Nephron progenitor cell (in vitro differentiated cells): ENCODE data around the gene TYSND1.
"Not testable (repeated sequence)": the region's sequence is repeated elsewhere in the genome, so short reads cannot be mapped to it uniquely, and the experiment has no call there.

Source experiments
- DNase-seq: peaks from one replicate; pipeline ENCODE4 v3.0.0; 2021
- H3K27ac Mint-ChIP-seq: 2 replicates; pipeline ENCODE4 v1.8.0; 2021; ENCODE audit warnings: mild to moderate bottlenecking, moderate library complexity, mixed read lengths
- H3K27me3 Mint-ChIP-seq: 2 replicates; pipeline ENCODE4 v1.8.0; 2021; ENCODE audit warnings: mild to moderate bottlenecking, low read depth, mixed read lengths; ENCODE audit not compliant: poor library complexity
- H3K36me3 Mint-ChIP-seq: 2 replicates; pipeline ENCODE4 v1.8.0; 2021; ENCODE audit warnings: low read depth, mixed read lengths
- H3K4me1 Mint-ChIP-seq: 2 replicates; pipeline ENCODE4 v1.8.0; 2021; ENCODE audit warnings: mixed read lengths
- H3K4me3 Mint-ChIP-seq: 2 replicates; pipeline ENCODE4 v1.8.0; 2021; ENCODE audit warnings: mild to moderate bottlenecking, moderate library complexity, mixed read lengths
- H3K9me3 Mint-ChIP-seq: 2 replicates; pipeline ENCODE4 v1.8.0; 2021; ENCODE audit warnings: mild to moderate bottlenecking, moderate library complexity, mixed read lengths
- CTCF ChIP-seq: fragments of 200-600 bp; sonication (generic); IDR thresholded peaks from 2 replicates; pipeline ENCODE4 v1.5.0; 2021; ENCODE audit warnings: antibody characterized with exemption

TYSND1 gene

GRCh38 chr10:70109064-70109729, 37.3 kb downstream of the TYSND1 start:
- Mint-ChIP-seq H3K9me3 (no peaks in the 10 kb centered on the region), H3K4me1 (peaks cover 24% of the 10 kb centered on the region), H3K4me3 (no peak overlapping the region), H3K36me3 (peaks cover 55% of the 10 kb centered on the region), H3K27ac (no peak overlapping the region), H3K27me3 (no peaks in the 10 kb centered on the region)
- DNase-seq = no peak
- no peak for TF ChIP-seq CTCF

GRCh38 chr10:70106958-70107791, 39.3 kb downstream of the TYSND1 start:
- DNase-seq = peak; percentile 61
- Mint-ChIP-seq H3K36me3 (peaks cover 65% of the 10 kb centered on the region), H3K9me3 (no peaks in the 10 kb centered on the region), H3K4me1 (peaks cover 40% of the 10 kb centered on the region), H3K4me3 (no peak overlapping the region), H3K27me3 (no peaks in the 10 kb centered on the region), H3K27ac (no peak overlapping the region)
- TF ChIP-seq CTCF = peak; percentile 59

GRCh38 chr10:70101668-70102067, 44.8 kb downstream of the TYSND1 start:
- no peak overlapping the region for H3K4me3 Mint-ChIP-seq
- peaks cover 80% of the 10 kb centered on the region for H3K36me3 Mint-ChIP-seq
- H3K4me1 Mint-ChIP-seq = peaks cover 40% of the 10 kb centered on the region

GRCh38 chr10:70101068-70101562, 45.4 kb downstream of the TYSND1 start:
- not testable (repeated sequence) for H3K4me3 Mint-ChIP-seq, H3K27me3 Mint-ChIP-seq, DNase-seq, H3K9me3 Mint-ChIP-seq
- Mint-ChIP-seq H3K4me1 (peaks cover 40% of the 10 kb centered on the region), H3K27ac (peak overlapping the region; percentile 60), H3K36me3 (peaks cover 85% of the 10 kb centered on the region)

More at GRCh38 chr10:70101668-70102067, 44.8 kb downstream of the TYSND1 start:
- Mint-ChIP-seq H3K27ac (peak overlapping the region; percentile 19), H3K9me3 (no peaks in the 10 kb centered on the region), H3K27me3 (no peaks in the 10 kb centered on the region)
- TF ChIP-seq CTCF = no peak
- DNase-seq = no peak

GRCh38 chr10:70098271-70098670, 48.2 kb downstream of the TYSND1 start:
- Mint-ChIP-seq H3K9me3 (no peaks in the 10 kb centered on the region), H3K27ac (no peak overlapping the region), H3K36me3 (peaks cover 93% of the 10 kb centered on the region), H3K4me1 (peaks cover 12% of the 10 kb centered on the region), H3K4me3 (no peak overlapping the region), H3K27me3 (no peaks in the 10 kb centered on the region)
- TF ChIP-seq CTCF = no peak
- no peak for DNase-seq

- no peaks in the 10 kb centered on the region for H3K9me3 Mint-ChIP-seq
- no peak for TF ChIP-seq CTCF
Measured at GRCh38 chr10:70097459-70097858, 49.0 kb downstream of the TYSND1 start.

More at GRCh38 chr10:70097459-70097858, 49.0 kb downstream of the TYSND1 start:
- H3K4me1 Mint-ChIP-seq = peaks cover 6% of the 10 kb centered on the region
- H3K36me3 Mint-ChIP-seq = peaks cover 93% of the 10 kb centered on the region
- H3K27me3 Mint-ChIP-seq = no peaks in the 10 kb centered on the region
- H3K4me3 Mint-ChIP-seq = no peak overlapping the region
- DNase-seq = no peak
- peak overlapping the region; percentile 14 for H3K27ac Mint-ChIP-seq
